Fibroblast of villous mesenchyme (primary cell): ENCODE measurements around the gene JAM2. TPM values are rescaled to one million over a fixed set of nuclear protein-coding genes. Genes with fewer than 3 reads are reported as not detected.
A peak's percentile ranks its signal among the peaks of the same experiment; 100 is the strongest.
"Not testable (repeated sequence)": the region's sequence is repeated elsewhere in the genome, so short reads cannot be mapped to it uniquely, and the experiment has no call there.

Source experiments
- DNase-seq: peaks from one replicate; pipeline ENCODE4 v3.0.0-alpha.2; 2010; ENCODE audit warnings: low read depth
- H3K4me3 ChIP-seq: 2 replicates; pipeline ENCODE4 v1.5.1; 2011; ENCODE audit warnings: low read depth, mild to moderate bottlenecking, low read length
- CTCF ChIP-seq: IDR thresholded peaks from 2 replicates; pipeline ENCODE4 v1.5.1; 2012; ENCODE audit warnings: low read depth, mild to moderate bottlenecking, low read length; ENCODE audit not compliant: insufficient read depth
- total RNA-seq: library from RNA; depleted of rRNA; stranded (reverse); fragments of >200 nt; gene quantifications from 2 replicates; pipeline ENCODE4 v1.2.3, GENCODE V29; 2012

Gene JAM2
- total RNA-seq, 1 donor = 1.7 TPM

GRCh38 chr21:25709684-25710265, 70.7 kb downstream of the JAM2 start:
- no peak for TF ChIP-seq CTCF
- no peak overlapping the region for H3K4me3 ChIP-seq
- no peak for DNase-seq

- no peak for DNase-seq
- H3K4me3 ChIP-seq = no peak overlapping the region
- TF ChIP-seq CTCF = no peak
Observed at GRCh38 chr21:25710550-25710949, 71.5 kb downstream of the JAM2 start.

DNA sequence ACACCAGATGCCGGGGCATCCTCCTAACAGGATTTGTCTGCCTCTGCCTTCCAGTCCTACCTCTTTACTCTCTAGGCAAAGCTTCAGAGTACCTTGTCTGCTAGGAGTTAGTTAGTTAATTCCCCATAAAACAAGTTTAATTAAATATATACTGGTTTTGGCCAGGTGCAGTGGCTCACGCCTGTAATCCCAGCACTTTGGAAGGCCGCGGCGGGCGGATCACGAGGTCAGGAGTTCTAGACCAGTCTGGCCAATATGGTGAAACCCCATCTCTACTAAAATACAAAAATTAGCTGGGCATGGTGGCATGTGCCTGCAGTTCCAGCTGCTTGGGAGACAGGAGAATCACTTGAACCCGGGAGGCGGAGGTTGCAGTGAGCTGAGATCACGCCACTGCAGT, 75.0 kb downstream of the JAM2 start:
- H3K4me3 ChIP-seq, DNase-seq: not testable (repeated sequence)

GRCh38 chr21:25717491-25718147, 78.6 kb downstream of the JAM2 start:
- H3K4me3 ChIP-seq = no peak overlapping the region
- peak; percentile 43 for DNase-seq
- TF ChIP-seq CTCF = no peak

GRCh38 chr21:25721987-25722386, 82.9 kb downstream of the JAM2 start:
- no peak overlapping the region for H3K4me3 ChIP-seq
- no peak for DNase-seq
- TF ChIP-seq CTCF = no peak

DNA sequence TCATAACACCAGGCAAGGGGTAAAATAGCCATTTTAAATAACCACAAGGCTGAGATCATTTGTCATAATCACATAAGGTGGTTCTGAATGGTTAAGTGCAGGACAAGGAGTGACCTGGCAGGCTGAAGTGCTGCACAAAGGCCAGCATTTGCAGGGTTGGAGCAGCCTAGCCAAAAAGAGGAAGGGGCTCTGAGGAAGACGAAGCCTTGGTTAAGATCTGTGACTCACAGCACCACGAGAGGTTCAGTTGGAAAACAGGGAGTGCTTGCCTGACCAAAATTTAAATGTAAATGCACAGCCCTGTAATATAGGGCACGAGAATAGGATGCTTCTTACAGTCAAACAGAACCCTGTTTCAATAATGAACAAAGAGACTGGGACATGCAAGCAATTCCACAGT, 83.6 kb downstream of the JAM2 start:
- TF ChIP-seq CTCF = no peak
- H3K4me3 ChIP-seq = no peak overlapping the region
- DNase-seq = no peak

DNA sequence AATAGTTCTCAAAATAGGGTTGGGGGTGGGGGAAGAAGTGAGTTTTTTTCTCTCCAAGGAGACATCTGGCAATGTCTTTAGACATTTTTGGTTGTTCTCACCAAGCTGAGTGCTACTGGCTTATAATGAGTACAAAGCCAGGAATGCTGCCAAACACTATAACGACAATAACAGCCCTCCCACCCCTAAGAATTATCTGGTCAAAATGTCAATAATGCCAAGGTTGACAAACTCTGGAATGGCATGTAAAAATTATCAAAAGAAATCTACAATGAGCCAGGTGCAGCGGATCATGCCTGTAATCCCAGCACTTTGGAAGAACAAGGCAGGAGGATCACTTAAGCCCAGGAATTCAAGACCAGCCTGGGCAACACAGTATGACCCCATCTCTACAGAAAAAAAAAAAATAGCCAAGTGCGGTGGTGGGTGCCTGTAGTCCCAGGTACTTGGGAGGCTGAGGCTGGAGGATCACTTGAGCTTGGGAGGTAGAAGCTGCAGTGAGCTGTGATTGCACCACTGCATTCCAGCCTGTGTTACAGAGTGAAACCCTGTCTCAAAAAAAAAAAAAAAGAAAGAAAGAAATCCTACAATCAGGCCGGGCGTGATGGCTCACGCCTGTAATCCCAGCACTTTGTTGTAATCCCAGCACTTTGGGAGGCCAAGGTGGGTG, 93.2 kb downstream of the JAM2 start:
- TF ChIP-seq CTCF = no peak
- H3K4me3 ChIP-seq = no peak overlapping the region
- DNase-seq = peak; percentile 13
